Activated T-cell treated with anti-CD3 and anti-CD28 coated beads for 24 hours (primary cell): ENCODE results near the gene RPL31.
"Not testable (repeated sequence)": the region's sequence is repeated elsewhere in the genome, so short reads cannot be mapped to it uniquely, and the experiment has no call there.

Experiments used
- DNase-seq: peaks from one replicate; pipeline ENCODE4 v3.0.0-alpha.2; 2020; ENCODE audit warnings: low read depth

The RPL31 gene

DNA sequence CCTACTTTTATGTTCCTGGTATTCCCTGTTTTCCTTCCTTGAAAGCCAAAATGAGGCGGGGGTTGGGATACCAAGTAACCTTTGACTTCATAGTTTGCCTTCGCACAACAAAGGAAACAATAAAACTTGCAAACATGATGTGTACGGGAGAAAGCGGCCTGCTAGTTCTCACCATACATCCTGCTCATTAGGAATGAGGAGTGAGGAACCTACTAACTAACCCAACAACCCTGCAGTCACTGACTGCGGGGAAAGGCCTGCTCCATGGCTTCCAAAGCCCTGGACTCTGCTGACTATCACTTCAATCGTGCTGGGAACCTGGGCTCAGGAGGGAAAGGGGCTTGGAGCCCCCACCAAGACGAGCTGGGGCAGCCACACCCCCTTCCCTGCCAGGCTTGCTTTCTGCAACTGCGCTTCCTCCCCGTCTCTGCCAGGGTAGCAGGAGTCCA, 24.2 kb downstream of the RPL31 start:
- no peak for DNase-seq

DNA sequence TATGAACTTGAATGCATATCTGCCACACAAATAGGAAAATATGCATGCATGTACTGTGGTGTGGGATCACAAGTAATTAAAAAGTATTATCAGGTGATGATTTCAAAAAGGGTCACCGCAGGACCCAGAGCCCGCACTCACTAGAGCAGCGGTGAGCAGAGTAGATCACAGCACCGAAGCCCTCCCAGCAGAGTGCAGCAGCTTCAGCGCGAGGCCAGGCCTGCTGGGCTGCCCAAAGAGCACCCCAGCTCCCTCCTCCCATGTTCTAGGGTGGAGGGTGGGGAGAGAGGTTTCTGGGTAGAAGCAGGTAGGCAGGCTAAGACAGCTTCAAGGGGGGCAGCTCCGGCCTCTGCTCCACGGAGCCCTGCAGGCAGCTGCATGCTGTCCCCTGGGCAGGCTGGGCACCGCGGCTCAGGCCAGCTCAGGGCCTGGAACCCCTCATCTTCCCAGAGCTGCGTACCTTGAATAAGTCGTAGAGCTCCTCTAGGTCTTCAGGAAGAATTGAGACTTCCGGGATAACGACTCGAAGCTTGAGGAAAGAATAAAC, 24.9 kb downstream of the RPL31 start:
- no peak for DNase-seq

DNA sequence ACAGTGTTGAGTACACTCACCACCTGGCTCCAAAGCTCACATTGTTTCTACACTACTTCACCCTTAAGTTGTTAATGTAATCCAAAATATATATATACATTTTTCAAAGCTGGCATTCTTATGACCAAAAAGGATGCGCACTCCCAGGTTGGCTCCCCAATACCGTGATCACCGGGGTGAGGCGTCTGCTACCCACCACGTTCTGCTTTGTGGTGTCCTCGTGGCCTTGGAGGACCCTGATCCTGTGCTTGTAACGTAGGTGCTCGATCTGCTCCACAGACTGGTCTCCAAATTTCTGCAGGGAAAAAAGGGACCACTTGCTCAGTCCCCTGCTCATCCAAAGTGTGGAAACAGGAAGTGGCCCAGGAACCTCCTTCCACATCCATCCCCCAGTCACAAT, 25.8 kb downstream of the RPL31 start:
- DNase-seq, result no peak

DNA sequence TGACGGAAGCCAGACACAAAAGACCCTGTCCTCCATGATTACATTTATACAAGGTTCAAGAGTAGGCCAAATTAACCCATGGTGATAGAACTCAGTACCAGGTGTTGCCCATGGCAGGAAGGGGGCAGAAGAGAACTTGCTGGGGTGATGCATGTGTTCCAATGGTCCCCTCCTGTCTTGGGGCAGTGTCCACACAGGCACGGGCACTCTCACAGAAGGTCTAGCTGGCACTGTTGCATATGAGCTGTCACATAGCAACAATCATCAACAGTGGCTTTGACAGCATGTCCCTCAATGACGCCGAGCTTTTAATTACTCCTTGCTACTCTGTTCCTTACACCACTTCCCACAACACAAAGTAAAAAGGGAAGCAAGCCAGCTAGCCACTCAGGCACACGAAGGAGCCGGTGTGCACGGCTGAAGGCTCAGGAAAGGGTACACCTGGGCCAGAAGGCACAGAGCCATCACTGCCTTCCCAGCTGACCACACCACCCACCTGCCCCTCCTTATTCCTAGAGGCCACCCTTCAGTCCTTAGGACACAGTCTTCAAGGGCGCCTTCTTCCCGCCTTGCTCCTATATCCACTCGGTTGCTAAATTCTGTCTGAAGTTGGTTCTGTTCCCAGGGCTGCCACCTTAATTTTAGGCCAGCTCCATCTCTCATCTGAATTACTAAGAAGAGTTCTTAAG, 28.9 kb downstream of the RPL31 start:
- no peak for DNase-seq

DNA sequence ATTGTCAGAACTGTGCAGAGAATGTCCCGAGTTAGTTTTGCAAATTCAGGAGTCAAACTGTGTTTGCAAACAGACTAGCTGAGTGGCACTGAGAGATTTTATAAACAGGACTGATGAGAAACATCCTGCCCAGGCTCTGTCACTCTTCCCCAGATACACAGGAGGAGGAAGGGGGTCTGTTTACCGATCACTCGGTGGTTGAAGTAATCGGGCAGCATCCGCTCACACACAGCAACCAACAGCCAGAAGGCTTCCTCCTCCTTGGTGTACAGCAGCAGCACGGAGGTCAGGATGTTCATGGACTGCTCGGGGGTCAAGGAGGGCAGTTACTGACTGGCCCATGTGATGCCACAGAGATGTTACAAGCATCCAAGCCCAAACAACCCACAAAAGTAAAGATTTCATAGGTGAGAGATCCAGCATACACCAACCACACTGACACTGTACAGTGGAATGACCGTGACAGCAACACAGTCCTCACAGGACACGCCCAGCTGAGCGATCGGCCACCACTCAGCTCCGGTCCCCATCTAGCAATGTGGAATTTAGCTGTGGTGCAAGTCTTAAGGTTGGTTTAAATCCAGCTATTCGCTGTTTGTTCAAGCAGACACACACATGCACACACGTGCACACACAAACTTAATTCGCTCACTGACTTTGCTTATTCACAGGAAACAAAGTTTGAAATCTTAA, 30.1 kb downstream of the RPL31 start:
- DNase-seq, result no peak

DNA sequence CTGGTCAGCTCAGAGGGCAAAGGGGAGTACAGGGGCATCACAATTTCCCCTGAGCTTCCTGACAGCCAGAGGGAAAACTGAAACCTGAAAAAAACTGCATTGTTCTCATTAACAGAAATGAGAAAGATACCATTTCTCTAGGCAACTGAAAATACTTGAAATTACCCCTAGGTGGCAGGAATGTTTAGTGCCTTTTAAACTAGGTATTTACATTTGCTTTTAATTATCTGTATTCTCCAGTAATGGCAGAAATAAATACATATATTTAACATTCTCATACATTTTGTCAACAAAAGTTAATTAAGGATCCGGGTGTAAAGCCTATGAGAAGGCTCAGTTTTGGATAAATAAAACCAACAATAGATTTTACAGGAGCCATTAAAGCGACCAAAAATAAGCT, 34.5 kb downstream of the RPL31 start:
- no peak for DNase-seq

DNA sequence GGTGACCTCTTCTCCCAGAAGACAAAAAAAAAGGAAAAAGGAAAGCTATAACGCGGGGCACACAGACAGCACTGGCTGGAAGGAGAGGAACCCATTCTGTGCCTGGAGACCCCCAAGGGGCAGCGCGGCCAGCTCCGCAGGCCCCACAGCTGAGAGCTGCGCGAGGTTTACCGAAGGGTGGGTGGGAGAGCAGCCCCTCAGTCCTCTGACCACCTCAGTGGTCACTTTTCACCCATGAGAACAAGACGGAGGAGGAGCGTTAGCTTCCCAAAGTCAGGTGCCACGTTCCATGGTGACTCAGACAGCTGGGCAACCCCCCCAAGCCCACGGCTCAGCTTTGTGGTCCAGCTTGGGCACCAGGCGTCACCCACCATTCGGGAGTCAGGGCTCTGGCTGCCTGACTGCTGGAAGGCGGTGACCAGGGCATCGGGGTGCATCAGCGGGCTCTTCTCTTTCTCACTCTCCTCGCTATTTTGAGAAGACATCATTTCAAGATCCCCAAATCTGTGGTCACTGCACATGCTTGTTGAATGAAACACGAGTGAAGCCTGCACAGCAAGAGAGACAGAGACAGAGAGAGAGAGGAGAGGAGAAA, 35.2 kb downstream of the RPL31 start:
- no peak for DNase-seq

DNA sequence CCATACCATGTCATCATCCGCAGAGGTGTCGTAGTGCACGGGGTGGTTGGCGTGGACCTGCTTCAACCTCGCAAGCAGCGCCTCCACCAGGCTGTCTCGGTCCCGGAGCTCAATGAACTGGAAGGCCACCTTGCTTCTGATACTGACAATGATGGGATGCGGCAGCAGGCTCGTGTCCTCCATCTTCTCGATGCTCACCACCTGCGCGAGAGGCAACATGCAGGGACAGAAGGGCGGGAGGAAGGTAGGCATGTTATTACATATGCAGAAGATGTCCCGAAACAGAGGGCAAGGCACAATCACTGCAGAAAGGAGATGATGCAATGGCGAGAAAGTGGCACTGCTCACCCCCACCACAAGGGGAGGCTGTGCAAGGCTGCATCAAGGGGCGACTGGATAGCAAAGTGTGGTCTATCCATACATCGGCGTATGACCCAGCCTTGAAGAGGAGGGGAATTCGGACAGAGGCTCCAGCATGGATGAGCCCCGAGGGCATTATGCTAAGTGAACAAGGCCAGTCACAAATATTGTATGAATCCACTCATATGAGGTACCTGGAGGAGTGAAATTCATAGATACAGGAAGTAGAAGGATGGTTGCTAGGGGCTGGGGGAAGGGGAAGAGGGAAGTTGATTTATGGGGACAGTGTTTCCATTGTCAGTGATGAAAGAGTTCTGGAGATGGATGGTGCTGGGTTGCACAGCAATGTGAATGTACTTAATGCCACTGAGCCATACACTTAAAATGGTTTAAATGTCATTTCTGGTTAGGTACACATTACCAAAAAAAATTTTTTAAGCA, 36.6 kb downstream of the RPL31 start:
- DNase-seq, result no peak

DNA sequence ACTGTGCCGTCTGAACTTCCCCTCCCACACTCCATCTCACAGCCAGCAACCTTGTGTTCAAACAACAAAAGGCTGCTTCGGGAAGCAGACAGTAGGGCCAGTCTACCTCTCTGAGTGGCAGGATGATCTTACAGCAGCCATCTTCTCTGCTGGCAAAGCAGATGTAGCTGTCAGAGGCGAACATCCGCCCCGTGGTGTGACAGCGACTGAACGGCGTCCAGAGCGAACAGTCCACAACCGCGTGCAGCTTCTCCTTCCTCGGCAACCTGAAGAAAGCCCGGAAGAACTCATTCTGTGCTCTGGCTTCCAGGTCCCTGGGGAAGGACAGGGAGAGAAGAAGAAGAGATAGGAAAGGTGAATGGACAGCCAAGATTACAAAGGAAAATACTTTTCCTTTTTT, 38.0 kb downstream of the RPL31 start:
- DNase-seq, result no peak

DNA sequence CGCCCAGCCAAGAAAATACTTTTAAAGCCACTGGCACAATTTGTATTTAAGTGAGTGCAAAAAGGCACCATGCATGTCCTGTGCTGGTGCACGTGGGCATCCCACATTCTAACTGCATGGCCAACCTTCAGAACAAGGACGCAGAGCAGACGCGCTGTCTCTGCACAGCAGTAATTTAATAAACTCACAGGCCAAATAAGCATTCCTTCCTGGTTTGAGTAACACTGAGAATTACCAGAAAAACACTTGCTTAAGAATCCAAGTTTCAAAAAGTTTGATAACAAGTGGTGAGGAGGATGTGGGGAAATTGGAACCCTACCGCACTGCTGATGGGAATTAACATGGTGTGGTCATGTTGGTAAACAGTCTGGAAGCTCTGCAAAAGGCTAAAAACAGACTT, 38.7 kb downstream of the RPL31 start:
- no peak for DNase-seq

DNA sequence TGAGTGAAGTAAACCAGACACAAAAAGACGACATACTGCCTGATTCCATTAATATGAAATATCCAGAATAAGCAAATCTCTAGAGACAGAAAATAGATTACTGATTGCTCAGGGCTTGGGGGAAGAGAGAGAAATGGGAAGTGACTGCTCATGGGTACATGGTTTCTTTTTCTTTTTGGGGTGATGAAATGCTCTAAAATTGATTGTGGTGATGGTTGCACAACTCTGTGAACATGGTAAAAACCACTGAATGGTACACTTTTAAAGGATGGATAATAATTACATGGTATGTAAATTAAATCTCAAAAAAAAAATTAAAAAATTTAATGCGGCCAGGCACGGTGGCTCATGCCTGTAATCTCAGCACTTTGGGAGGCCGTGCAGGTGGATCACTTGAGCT, 39.3 kb downstream of the RPL31 start:
- no peak for DNase-seq

DNA sequence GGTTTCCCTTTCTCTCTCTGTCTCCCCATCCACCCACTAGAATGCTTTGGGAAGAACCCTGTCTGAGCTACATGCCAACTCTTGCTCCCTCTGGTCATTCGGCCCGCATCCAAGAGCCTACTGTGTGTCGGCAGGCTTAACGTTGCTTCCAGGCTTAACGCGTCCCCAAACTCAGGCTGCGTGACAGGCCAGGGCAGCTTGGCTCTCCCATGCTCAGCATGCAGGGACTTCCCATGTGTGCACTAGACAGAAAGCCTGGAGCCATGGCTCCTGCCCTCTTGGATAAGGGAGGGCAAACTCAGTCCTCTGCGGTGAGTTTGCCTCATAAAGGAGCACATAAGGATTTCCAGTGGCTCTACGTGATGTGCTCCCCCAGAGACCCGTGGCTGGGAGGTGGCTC, 43.2 kb downstream of the RPL31 start:
- no peak for DNase-seq

DNA sequence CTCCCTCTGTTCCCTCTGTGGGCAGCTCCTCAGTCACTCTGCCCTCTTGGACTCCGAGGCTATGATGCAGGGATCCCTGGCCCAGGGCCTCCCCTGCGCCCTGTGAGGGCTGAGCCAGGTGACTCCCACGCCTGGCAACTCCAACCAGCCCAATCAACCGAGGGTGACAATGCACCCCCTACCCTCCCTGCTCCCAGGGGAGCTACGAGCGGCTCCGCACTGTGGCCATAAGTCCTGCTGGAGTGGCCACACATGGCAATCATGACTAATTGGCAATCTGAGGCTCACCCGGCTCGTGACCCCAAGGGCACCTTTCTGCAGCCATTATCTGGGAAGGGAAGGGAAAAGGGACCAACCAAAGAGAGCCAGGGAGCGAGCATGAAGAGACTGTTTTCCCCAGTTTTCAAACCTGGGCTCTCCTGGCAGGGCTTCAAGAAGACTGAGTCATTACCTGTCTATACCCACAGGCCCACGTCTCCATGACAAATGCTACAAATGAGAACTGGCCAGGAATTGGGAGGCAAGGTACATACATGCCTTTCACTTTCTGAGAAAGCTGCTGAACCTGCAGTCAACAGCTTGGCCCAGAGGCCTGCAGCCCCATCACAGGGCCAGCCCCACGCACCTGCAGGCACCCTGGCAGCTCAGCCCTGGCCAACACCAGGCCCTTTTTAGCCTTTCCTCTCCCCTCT, 45.1 kb downstream of the RPL31 start:
- DNase-seq, result no peak

DNA sequence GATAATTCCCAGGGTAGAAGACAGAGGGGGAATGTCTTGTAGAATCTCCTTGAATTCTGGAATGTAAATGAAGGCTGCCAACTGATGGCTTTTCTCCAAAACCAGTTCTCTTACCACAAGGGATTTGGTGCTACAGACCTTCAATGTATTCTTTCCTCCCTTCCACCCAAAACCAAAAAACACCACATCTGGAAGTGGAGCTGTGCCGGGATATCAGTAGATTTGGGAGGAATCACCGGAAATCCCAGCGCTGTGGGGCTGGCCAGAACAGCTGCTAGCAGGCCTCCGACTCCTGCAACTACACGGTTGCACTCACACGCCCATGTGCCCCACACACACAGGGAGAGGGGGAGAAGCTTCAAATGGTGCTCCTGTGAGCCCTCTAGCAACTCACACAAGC, 45.7 kb downstream of the RPL31 start:
- no peak for DNase-seq

DNA sequence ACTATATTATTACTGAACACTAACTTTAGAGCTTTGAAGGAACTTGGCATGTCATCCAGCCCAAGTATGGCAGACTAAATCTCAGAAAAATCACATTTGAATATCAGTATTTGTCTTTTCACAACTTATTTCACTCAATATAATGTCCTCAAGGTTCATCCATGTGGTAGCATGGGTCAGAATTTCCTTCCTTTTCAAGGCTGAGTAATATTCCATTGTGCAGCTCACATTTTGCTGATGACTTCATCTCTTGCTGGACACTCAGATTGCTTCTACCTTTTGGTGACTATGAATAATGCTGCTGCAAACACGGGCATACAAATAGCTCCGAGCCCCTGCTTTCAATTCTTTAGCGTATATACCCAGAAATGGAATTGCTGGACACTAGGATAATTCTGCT, 46.7 kb downstream of the RPL31 start:
- no peak for DNase-seq

DNA sequence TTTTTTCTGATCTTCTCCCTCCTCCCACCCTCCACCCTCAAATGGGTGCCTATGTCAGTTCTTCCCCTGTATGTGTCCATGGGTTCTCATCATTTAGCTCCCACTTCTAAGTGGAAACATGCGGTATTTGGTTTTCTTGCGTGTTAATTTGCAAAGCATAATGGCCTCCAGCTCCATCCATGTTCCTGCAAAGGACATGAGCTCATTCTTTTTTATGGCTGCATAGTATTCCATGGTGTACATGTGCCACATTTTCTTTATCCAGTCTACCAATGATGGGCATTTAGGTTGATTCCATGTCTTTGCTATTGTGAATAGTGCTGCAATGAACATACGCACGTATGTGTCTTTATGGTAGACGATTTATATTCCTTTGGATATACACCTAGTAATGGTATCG, 48.8 kb downstream of the RPL31 start:
- not testable (repeated sequence) for DNase-seq

DNA sequence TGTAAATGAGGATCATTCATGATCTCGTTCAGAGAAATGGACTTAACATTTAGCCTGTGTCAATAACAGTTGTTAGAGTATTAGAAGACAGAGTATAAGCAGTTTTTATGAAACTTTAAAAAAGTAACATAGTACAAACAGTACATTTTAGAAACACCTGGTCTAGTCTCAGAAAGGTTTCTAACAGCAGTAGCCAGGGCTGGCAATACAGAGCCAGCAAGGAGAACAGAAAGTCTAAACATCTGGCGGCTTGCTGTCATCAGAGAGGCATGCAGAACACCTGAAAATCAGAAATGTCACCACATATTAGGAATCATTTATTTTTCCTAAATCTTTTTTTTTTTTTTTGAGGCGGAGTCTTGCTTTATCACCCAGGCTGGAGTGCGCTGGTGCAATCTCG, 50.1 kb downstream of the RPL31 start:
- DNase-seq, result no peak

DNA sequence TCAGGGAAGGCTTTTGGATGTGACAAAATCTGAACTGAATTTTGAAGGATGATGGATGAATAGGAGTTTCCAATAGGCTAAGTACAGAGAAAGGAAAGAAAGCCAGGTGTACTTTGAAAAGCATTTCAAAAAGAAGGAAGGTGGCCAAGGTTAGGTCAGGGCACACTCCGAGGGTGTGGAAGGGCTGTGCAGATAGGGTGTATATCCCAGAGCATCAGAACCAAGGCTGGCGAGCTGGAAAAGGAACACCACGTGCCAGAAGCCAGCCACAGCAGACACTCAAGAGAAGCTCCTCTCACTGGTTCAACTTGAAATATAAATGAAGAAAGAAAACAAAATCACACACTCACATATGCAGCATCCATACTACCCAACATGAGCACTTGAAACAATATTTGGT, 51.0 kb downstream of the RPL31 start:
- no peak for DNase-seq
